Endothelial cell (in vitro differentiated cells): ENCODE results near the gene EPHX1. TPM values are rescaled to one million over a fixed set of nuclear protein-coding genes. Genes with fewer than 3 reads are reported as not detected.

Experiments used
- DNase-seq: peaks from one replicate; pipeline ENCODE4 v3.0.0; 2021; ENCODE audit warnings: low spot score
- H3K27ac Mint-ChIP-seq: one replicate; pipeline ENCODE4 v1.8.0; 2021; ENCODE audit warnings: mixed read lengths, inconsistent platforms; ENCODE audit not compliant: unreplicated experiment
- H3K27me3 Mint-ChIP-seq: one replicate; pipeline ENCODE4 v1.8.0; 2021; ENCODE audit warnings: mild to moderate bottlenecking, moderate library complexity, mixed read lengths, inconsistent platforms; ENCODE audit not compliant: unreplicated experiment
- H3K36me3 Mint-ChIP-seq: one replicate; pipeline ENCODE4 v1.8.0; 2021; ENCODE audit warnings: mild to moderate bottlenecking, low read depth, mixed read lengths, inconsistent platforms; ENCODE audit not compliant: unreplicated experiment
- H3K4me1 Mint-ChIP-seq: one replicate; pipeline ENCODE4 v1.8.0; 2021; ENCODE audit warnings: mild to moderate bottlenecking, mixed read lengths, inconsistent platforms; ENCODE audit not compliant: unreplicated experiment
- H3K4me3 Mint-ChIP-seq: one replicate; pipeline ENCODE4 v1.8.0; 2021; ENCODE audit warnings: mild to moderate bottlenecking, mixed read lengths, inconsistent platforms; ENCODE audit not compliant: unreplicated experiment
- H3K9me3 Mint-ChIP-seq: one replicate; pipeline ENCODE4 v1.8.0; 2021; ENCODE audit warnings: mixed read lengths, inconsistent platforms; ENCODE audit not compliant: unreplicated experiment
- total RNA-seq: library from RNA; stranded (reverse); fragmentation: NEBNext Ultra II Directional; extraction: Animal tissue kit (Norgen Biotek cat#: 25700); gene quantifications from one replicate; pipeline ENCODE4 v1.2.1, GENCODE V29; 2021; ENCODE audit not compliant: unreplicated experiment
- TF ChIP-seq, protein P1 (sequence below): fragments of 200-600 bp; sonication (generic); IDR thresholded peaks from one replicate; pipeline ENCODE4 v1.5.0; 2021; ENCODE audit warnings: antibody characterized with exemption; ENCODE audit not compliant: unreplicated experiment

EPHX1 gene
- total RNA-seq, 1 donor from 2014 or later, result 45.0 TPM

GRCh38 chr1:225840223-225840610 lies 30.3 kb downstream of the EPHX1 start:
- H3K27ac Mint-ChIP-seq, result no peak overlapping the region
- no peaks in the 10 kb centered on the region for H3K9me3 Mint-ChIP-seq
- no peak overlapping the region for H3K4me3 Mint-ChIP-seq
- DNase-seq, result no peak
- TF ChIP-seq, protein P1, sequence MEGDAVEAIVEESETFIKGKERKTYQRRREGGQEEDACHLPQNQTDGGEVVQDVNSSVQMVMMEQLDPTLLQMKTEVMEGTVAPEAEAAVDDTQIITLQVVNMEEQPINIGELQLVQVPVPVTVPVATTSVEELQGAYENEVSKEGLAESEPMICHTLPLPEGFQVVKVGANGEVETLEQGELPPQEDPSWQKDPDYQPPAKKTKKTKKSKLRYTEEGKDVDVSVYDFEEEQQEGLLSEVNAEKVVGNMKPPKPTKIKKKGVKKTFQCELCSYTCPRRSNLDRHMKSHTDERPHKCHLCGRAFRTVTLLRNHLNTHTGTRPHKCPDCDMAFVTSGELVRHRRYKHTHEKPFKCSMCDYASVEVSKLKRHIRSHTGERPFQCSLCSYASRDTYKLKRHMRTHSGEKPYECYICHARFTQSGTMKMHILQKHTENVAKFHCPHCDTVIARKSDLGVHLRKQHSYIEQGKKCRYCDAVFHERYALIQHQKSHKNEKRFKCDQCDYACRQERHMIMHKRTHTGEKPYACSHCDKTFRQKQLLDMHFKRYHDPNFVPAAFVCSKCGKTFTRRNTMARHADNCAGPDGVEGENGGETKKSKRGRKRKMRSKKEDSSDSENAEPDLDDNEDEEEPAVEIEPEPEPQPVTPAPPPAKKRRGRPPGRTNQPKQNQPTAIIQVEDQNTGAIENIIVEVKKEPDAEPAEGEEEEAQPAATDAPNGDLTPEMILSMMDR, result no peak
- H3K36me3 Mint-ChIP-seq, result peaks cover 29% of the 10 kb centered on the region
- H3K27me3 Mint-ChIP-seq, result peaks cover 15% of the 10 kb centered on the region
- H3K4me1 Mint-ChIP-seq, result no peaks in the 10 kb centered on the region

GRCh38 chr1:225840713-225841112 lies 30.8 kb downstream of the EPHX1 start:
- H3K27ac Mint-ChIP-seq, result no peak overlapping the region
- no peaks in the 10 kb centered on the region for H3K4me1 Mint-ChIP-seq
- peak overlapping the region; percentile 51 for H3K4me3 Mint-ChIP-seq
- TF ChIP-seq, protein P1, result no peak
- no peaks in the 10 kb centered on the region for H3K9me3 Mint-ChIP-seq
- DNase-seq, result no peak
- H3K27me3 Mint-ChIP-seq, result peaks cover 15% of the 10 kb centered on the region
- H3K36me3 Mint-ChIP-seq, result peaks cover 29% of the 10 kb centered on the region

DNA sequence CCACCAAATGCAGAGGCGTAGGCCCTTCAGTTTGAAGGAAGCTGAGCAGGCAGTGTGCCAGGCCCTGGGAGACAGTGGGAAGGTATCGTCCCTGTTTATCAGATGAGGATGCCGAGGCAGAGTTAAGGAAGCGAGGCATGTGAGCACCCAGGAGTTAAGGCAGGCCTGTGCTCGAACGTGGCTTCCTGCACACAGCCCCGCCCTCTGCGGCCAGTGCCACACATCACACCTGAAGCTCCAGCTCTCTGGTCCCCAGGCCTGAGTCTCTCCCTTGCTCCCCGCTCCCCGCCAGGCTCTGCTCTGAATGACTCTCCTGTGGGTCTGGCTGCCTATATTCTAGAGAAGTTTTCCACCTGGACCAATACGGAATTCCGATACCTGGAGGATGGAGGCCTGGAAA lies 32.1 kb downstream of the EPHX1 start:
- DNase-seq, result no peak
- TF ChIP-seq, protein P1, result no peak
- no peak overlapping the region for H3K27ac Mint-ChIP-seq
- no peaks in the 10 kb centered on the region for H3K4me1 Mint-ChIP-seq
- peaks cover 39% of the 10 kb centered on the region for H3K36me3 Mint-ChIP-seq
- H3K9me3 Mint-ChIP-seq, result no peaks in the 10 kb centered on the region
- no peak overlapping the region for H3K4me3 Mint-ChIP-seq
- peaks cover 15% of the 10 kb centered on the region for H3K27me3 Mint-ChIP-seq

DNA sequence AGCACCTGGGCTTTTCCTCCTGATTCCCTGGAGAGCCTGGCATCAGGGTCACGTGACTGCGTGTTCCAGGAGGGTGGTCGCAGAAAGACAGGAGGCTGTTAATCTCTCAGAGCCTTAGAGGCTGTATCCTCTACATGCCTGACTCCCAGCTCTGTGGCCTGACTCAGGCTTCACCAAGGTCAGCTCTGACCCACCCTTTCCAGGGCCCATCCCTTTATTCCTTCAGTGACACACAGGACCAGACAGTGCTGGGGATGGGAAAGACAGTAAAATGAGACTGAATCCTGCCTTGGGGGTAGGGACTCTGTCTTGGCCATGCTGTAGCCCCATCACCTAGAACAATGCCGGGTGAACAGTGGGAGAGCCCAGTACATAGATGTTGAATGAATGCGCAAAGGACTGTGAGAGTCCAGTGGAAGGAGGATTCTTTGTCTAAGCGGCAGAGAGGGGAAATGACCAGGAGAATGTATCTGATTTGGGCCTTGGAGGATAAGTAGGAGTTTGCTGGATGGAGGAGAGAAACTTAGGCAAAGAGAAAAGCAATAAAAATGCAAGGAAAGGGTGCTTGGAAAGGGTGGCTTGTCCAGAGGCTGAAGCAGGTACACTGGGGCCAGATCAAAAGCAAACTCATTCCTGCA lies 33.0 kb downstream of the EPHX1 start:
- DNase-seq, result no peak
- H3K36me3 Mint-ChIP-seq, result peaks cover 42% of the 10 kb centered on the region
- no peaks in the 10 kb centered on the region for H3K4me1 Mint-ChIP-seq
- H3K27me3 Mint-ChIP-seq, result peaks cover 15% of the 10 kb centered on the region
- no peaks in the 10 kb centered on the region for H3K9me3 Mint-ChIP-seq
- no peak overlapping the region for H3K27ac Mint-ChIP-seq
- peak overlapping the region; percentile 0 for H3K4me3 Mint-ChIP-seq
- TF ChIP-seq, protein P1, result no peak

- Mint-ChIP-seq H3K27ac (peak overlapping the region; percentile 38), H3K4me1 (peaks cover 5% of the 10 kb centered on the region), H3K36me3 (peaks cover 47% of the 10 kb centered on the region), H3K4me3 (no peak overlapping the region), H3K27me3 (peaks cover 18% of the 10 kb centered on the region), H3K9me3 (no peaks in the 10 kb centered on the region)
- TF ChIP-seq, protein P1, result no peak
- no peak for DNase-seq
Observed at GRCh38 chr1:225843426-225843795, 33.5 kb downstream of the EPHX1 start.
